ENCODE data around the gene SWT1. TPM values are rescaled to one million over a fixed set of nuclear protein-coding genes. Genes with fewer than 3 reads are reported as not detected.
"Not testable (repeated sequence)": the region's sequence is repeated elsewhere in the genome, so short reads cannot be mapped to it uniquely, and the experiment has no call there.

The SWT1 gene
- total RNA-seq, 1 experiment from 2014 or later = 2.0 TPM

DNA sequence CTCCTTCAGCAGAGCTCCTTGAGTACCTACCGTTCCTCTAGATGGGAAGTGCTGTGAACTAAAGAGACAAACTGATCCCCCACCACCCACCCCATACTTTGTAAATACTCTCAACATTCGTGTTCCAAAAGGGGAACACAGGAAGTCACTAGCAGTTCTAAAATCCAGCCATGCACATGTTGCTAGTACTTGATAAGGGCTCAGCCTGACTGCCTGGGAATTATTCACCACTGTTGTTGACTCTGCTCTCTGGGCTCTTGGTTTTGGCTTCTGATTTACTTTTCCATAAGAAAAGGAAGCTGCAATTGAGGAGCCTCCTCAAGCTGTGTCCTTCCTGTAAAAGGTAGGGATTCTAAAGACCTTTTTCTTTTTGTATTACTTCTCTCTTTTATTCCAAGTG, 92.6 kb downstream of the SWT1 start:
- DNase-seq (ENCODE audit: low spot score) = no peak

DNA sequence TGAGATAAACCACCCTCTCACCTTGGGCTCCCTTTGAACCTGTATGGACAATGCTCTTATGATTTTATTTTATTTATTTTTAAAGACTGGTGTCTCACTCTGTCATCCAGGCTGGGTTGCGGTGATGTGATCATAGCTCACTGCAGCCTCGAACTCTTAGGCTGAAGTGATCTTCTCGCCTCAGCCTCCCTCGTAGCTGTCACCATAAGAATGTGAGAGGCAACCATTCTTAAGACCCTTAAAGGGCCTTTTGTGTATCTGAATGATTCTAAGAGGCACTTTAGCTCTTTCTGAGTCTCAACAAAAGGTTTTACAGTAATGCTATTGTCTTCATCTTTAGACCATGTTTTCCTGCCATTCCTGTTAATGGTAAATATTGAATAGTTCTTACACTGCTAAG, 93.1 kb downstream of the SWT1 start:
- DNase-seq (ENCODE audit: low spot score) = no peak

DNA sequence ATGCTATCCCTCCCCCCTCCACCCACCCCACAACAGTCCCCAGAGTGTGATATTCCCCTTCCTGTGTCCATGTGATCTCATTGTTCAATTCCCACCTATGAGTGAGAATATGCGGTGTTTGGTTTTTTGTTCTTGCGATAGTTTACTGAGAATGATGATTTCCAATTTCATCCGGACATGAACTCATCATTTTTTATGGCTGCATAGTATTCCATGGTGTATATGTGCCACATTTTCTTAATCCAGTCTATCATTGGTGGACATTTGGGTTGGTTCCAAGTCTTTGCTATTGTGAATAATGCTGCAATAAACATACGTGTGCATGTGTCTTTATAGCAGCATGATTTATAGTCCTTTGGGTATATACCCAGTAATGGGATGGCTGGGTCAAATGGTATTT, 95.0 kb downstream of the SWT1 start:
- DNase-seq (ENCODE audit: low spot score) = not testable (repeated sequence)

DNA sequence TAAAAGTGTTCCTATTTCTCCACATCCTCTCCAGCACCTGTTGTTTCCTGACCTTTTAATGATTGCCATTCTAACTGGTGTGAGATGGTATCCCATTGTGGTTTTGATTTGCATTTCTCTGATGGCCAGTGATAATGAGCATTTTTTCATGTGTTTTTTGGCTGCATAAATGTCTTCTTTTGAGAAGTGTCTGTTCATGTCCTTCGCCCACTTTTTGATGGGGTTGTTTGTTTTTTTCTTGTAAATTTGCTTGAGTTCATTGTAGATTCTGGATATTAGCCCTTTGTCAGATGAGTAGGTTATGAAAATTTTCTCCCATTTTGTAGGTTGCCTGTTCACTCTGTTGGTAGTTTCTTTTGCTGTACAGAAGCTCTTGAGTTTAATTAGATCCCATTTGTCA, 95.4 kb downstream of the SWT1 start:
- not testable (repeated sequence) for DNase-seq (ENCODE audit: low spot score)

DNA sequence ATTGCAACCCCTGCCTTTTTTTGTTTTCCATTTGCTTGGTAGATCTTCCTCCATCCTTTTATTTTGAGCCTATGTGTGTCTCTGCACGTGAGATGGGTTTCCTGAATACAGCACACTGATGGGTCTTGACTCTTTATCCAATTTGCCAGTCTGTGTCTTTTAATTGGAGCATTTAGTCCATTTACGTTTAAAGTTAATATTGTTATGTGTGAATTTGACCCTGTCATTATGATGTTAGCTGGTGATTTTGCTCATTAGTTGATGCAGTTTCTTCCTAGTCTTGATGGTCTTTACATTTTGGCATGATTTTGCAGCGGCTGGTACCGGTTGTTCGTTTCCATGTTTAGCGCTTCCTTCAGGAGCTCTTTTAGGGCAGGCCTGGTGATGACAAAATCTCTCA, 98.6 kb downstream of the SWT1 start:
- not testable (repeated sequence) for DNase-seq (ENCODE audit: low spot score)

DNA sequence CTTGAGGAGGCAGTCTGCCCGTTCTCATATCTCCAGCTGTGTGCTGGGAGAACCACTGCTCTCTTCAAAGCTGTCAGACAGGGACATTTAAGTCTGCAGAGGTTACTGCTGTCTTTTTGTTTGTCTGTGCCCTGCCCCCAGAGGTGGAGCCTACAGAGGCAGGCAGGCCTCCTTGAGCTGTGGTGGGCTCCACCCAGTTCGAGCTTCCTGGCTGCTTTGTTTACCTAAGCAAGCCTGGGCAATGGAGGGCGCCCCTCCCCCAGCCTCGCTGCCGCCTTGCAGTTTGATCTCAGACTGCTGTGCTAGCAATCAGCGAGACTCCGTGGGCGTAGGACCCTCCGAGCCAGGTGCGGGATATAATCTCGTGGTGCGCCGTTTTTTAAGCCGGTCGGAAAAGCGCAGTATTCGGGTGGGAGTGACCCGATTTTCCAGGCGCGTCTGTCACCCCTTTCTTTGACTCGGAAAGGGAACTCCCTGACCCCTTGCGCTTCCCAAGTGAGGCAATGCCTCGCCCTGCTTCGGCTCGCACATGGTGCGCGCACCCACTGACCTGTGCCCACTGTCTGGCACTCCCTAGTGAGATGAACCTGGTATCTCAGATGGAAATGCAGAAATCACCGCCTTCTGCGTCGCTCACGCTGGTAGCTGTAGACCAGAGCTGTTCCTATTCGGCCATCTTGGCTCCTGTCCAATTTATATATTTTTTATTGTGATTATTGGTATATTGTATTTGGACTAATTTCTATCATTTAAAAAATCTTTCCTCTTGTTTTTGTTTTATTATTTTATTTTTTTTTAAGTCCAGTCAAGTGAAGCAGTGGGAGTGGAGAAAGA, 100.4 kb downstream of the SWT1 start:
- not testable (repeated sequence) for DNase-seq (ENCODE audit: low spot score)

DNA sequence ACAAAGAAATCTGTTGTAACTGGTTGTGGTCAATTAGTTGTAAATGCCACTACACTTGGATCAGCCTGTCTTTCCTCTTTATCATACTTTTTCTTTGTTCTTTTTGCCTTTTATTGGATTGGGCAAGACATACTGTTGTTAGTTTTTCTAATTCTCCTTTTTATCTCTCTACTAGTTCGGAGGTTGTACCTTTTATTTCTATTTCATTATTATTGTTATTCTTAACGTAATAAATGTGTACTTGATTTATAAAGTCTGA, 100.9 kb downstream of the SWT1 start:
- no peak for DNase-seq (ENCODE audit: low spot score)

DNA sequence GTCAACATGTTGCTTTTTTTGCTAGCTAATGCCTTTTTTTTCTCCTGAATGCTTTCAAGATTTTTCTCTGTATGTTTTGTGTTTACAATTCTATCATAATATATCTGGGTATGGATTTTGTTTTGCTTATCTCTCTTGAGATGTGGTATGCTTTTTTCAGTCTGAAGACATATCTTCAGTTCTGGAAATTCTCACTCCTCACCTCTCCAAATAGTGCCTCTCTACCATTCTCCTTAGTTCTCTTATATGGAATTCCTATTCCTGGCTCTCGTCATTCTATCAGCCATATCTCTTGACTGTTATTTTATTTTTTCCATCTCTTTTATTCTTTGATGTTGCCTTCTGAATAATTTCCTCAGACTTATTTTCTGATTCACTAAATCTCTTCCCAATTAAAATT, 101.7 kb downstream of the SWT1 start:
- no peak for DNase-seq (ENCODE audit: low spot score)

DNA sequence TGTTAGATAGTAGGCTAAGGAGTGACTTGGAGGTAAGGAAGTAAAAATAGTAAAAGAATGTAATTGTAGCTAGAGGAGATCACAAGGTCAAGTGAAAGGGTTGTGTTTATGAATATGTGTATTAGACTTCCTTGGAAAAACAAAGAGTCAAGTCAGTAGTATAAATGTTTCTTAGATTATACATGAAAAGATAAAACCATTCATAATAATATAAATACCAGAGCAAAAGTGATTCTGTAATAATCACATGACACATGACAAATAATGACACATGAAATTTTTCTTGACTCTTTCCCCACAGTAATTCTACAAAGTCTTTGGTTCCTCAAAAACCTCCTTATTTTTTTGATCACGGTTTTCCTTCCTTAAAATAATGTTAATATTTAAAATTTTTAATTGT, 103.6 kb downstream of the SWT1 start:
- no peak for DNase-seq (ENCODE audit: low spot score)

DNA sequence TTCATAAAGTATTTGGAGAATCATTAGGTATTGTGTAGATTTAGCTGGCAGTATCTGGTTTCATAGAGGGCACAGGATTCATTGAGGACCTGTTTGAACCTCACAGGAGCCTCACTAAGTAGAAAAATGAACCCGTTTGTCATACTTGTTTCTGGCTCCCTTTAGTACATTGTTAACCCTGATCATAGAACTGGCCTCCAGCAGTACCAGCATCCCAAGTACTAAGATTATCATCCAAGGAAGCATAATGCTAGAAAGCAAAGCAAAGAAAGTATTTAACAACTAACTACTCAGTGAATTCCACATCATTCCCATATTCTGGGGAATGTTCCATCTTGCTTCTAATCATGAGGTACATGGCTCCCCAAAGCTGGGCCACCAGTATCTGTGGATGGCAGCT, 105.2 kb downstream of the SWT1 start:
- DNase-seq (ENCODE audit: low spot score) = no peak

DNA sequence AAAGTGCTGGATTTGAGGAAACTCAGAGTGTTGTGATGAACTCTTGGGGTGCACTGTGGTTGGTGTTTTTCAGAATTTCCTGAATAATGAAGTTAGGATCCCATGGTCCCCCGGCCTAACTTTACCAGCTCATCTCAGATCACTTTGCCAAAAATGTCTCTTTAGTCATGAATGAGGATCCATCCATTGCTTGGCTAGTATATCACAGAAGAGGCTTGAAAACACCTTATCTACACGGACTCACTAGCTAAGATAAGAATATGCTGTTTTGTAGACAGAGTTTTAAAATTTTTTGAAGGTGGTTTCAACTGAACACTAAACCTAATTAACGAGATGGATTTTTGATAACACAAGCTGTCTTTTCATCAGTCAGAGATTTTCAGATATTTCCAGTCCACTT, 106.3 kb downstream of the SWT1 start:
- DNase-seq (ENCODE audit: low spot score) = no peak

DNA sequence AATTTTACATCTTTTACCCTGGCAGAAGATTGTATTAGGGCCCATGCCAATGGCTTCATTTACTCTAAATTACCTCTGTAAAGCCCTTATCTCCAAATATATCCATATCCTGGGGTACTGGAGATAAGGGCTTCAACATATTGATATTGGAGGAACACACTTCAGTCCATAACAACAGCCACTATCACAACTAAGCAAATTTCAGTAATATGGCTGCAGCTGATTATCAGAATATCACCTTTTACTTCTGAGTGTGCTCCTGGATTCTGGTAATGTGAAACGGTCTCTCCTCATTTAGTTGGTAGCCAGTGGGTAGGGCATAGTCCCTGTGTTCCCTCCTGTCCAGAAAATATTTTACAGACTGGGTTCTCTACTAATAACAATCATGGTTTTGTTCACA, 106.8 kb downstream of the SWT1 start:
- no peak for DNase-seq (ENCODE audit: low spot score)

DNA sequence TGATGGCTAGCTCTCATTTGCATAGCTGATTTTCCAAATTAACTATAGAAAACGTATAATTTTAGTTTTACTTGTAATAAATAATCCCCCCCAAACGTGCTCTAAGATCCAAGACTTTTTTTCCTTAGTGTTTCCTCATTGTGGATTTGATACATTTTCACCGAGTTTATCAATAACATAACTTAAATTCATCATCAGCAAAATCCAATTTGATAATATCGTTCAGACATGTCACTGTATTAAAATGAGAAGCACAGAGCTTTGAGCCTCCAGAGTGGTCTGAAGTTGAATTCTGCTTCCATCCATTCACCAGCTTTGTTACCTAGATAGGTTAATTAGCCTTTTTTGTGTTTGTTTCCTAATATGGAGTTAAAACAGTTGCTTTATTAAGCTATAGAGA, 108.3 kb downstream of the SWT1 start:
- DNase-seq (ENCODE audit: low spot score) = no peak

DNA sequence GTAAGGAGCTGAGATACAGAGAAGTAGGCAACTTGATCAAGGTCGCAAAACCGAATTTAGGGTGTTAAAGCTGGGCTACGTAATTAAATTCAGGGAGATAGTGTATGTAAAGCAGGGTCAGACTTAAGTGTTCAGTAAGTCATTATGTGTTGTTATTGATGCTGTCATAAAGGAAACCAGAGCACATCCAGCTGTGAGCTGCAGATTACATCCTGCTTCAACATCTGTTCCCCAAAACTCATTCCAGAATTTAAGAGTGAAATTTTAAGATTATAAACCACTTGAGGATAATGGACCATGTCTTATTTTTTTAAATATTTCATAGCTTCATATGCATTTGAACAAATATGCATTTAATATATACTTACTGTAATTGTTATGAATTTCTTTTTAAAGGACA, 110.3 kb downstream of the SWT1 start:
- no peak for DNase-seq (ENCODE audit: low spot score)

DNA sequence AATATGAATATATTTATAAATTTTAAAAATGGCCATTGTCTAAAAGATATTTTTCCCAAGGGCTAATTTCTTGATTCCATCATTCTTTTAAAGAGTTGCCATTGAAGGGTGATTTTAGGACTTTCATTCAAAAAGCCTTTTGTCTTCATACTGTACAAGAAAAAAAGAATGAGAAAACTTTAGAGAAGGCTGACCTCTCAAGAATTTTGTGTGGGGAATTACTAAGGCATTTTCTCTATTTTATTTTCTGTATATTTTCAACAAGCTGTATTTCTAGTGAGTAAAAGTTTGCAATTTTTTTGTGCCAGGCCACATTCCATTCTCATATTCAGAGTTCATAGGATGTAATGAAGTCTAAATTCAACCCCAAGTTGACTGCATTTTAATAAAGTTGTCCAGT, 110.7 kb downstream of the SWT1 start:
- no peak for DNase-seq (ENCODE audit: low spot score)

DNA sequence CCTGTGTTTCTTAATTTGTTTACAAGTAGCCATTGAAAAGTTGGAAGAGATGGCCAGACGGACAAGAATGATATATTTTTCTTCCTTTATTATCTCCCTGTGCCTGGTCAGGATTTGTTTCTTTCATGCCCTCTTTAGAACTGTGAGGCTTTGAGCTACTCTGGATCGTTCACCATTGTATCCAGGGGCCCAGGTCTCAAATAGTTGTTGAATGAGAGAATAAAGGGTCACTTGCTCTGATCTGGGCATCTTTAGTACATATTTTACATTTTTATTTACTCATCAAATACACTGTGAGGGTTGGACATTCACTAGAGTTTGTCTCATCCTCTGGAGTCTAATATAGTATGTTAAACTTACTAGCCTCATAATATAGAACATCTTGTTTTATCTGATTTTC, 111.4 kb downstream of the SWT1 start:
- no peak for DNase-seq (ENCODE audit: low spot score)

DNA sequence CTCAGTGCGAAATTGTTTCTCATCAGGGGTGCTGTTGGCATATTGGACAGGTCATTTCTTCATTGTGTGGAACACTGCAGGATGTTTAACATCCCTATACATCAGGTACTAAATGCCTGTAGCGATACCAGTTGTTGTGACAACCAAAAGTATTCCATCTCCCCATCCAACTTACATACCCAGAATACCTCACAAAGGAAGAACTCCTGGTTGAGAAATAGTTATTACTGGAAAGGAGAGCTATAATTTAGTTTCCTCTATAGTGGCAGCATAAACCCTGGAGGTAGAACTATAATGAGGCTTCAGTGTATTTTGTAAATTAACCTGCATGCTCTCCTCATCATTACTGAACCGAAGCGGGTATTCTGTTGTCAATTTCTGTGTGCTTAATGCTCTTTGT, 115.0 kb downstream of the SWT1 start:
- no peak for DNase-seq (ENCODE audit: low spot score)

DNA sequence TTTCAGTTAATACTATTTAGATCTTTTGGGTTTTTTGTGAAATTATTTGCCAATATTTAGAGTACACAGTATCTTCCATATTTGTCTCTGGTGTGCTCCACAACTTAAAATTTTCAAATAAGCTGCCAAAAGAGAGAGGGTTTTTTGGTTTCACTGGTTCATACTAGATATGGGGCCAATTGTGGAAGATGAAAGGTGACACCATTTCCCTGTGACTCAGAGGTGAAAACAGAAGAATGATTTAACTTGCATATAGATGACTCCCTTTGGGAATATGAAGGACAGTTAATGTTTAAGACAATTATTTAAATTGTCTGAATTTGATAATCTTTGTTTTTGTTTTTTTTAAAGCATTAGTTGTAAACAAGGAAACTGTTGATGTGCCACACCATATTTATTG, 122.6 kb downstream of the SWT1 start:
- DNase-seq (ENCODE audit: low spot score) = no peak

DNA sequence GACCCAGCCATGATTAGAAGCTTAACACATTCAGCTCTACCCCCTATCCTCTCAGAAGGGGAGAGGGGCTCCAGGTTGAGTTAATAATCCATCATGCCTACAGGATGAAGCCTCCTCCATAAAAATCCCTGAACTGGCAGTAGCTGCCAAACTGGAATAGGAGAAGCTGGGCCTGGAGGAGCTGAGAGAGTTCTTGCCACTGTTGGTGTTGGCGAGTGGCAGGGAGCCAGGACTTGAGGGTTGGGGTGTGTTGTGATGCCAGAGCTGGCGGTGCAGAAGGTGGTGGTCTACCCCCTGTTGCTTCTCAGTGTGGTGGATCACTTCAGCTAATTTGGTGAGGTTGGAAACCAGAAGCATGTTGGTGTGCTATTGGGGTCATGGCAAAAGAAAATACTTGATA, 123.6 kb downstream of the SWT1 start:
- no peak for DNase-seq (ENCODE audit: low spot score)

DNA sequence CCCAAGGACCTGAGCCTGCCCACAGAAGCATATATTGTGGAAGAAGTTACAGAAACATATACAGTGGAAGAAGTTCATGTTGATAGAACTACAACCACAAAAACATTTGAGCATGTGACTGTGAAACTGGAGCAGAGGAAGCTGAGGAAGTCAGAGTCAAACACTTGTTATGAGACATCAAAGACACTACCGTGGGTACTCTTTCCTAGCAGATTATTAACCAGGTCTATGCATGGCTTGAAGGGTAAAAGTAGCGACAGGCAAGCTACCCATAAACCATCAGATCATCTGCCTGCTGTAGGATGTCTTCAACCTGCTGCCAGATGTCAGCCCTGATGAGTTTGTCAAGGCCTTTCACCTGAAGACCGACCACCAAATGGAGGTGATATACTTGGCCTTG, 124.3 kb downstream of the SWT1 start:
- DNase-seq (ENCODE audit: low spot score) = no peak

DNA sequence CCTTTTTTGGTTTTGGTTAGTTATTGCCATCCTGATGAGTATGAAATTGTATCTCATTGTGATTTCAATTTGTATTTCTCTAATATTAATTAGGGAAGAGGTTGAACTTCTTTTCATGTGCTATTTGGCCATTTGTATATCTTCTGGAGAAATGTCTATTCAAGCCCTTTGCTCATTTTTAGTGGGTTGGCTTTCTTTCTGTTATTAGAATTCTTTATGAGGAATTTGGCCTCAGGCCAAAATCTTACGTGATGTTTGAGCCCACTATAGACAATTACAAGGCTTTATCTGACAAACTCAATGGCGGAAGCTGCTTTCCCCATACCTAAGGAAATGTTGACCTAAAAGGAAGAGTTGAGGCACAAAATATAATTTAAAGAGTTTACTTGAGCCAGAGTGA, 127.1 kb downstream of the SWT1 start:
- no peak for DNase-seq (ENCODE audit: low spot score)

DNA sequence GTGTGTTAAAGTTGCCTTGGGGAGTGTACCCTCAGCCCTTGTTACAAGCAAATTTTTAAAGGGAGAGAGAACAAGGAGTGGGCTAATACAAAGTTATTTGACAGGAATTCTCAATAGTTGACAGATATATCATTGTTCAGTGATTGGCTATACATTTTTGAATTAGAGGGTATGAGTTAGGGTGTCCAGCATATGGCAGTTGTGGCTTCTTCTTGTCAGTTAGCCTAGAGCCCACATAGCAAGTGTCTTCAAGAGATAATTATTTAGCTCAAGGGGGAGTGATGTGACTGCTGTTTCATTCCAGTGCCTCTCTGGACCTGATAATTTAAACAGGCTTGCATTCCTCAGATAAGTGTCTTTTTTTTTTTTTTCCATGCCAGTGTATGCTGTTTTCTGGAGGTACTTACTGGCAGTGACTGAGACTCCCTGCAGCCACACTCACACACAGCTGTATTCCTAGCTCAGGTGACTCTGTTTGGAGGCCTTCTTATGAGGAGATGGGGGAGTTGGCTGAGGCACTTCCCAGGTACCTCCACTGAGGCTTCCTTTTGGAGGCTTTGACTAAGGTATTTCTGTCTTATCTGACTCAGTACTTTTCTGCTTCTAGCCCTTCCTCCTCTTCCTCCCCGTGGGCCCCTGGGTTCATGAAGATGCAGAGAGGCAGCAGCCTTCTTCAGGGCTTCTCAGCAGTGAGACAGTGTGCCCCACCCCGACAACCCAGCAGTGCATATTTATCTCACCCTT, 127.7 kb downstream of the SWT1 start:
- no peak for DNase-seq (ENCODE audit: low spot score)

DNA sequence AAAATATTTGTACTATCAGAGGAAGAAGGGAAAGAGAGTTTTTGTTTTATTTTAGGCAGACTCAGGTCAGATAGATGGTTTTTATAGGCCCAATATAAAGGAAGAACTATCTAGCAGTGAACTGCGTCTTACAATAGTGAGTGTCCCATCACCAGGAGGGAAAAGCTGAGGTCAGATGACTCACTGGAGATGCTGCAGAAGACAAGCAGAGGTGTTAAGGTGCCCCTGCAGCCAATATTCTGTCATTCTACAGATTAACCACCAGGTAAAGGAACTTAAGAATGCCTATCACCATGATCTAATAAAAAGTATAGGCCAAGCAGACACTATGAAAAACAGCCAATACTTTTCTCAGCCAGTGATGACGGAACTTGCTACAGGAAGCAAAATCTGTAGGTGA, 130.5 kb downstream of the SWT1 start:
- no peak for DNase-seq (ENCODE audit: low spot score)

DNA sequence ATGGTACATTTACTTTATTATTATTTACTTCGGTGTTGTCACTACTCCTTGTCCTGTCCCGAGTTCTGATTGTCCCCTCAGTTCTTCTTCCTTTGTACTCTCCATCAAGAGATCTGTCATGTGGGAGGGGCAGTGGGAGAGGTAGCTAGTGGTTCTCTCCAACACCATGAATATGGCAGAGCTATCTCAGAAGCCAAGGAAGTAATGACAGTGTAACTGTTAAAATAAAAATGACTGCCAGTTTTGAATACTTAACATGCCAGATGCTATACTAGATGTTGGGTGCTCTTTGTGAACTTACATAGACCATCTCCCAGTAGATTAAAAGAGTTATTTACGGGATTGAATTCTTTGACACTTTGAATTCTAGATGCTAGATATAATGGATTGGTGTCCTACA, 131.5 kb downstream of the SWT1 start:
- no peak for DNase-seq (ENCODE audit: low spot score)

All from H4 (cell line).